ENCODE data around the gene MDFI. TPM values are rescaled to one million over a fixed set of nuclear protein-coding genes. Genes with fewer than 3 reads are reported as not detected.

The MDFI gene
- total and polyA plus RNA-seq, 2 experiments from 2014 or later, result 27.5 to 137 TPM

DNA sequence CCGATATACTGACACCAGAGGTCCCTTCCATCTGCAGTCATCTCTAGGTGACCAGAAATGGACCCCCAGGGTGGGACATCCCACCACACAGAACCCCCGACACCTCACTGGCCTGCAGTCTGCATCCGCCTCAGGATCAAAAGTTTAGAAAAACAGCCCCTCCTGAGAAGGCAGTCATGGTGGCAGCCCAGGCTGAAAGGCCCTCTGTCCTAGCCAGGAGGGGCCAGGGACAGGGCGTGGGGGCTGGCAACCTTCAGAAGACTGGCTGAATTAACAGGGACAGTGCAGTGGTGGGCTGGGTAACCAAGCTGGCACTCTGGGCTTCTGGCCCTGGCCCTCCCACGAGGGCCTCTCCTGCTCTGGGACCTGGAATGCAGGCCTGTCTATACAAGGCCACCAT lies 34.3 kb upstream of the MDFI start:
- no peak overlapping the region for H3K27ac ChIP-seq
- H3K4me3 ChIP-seq, result no peak overlapping the region
- no peaks in the 10 kb centered on the region for H3K27me3 ChIP-seq
- DNase-seq (ENCODE audit: low read depth in 1 of 2, low spot score in 1 of 2), result no peak
- no peaks in the 10 kb centered on the region for H3K4me1 ChIP-seq (ENCODE audit: low read depth)
- TF ChIP-seq, protein P1, sequence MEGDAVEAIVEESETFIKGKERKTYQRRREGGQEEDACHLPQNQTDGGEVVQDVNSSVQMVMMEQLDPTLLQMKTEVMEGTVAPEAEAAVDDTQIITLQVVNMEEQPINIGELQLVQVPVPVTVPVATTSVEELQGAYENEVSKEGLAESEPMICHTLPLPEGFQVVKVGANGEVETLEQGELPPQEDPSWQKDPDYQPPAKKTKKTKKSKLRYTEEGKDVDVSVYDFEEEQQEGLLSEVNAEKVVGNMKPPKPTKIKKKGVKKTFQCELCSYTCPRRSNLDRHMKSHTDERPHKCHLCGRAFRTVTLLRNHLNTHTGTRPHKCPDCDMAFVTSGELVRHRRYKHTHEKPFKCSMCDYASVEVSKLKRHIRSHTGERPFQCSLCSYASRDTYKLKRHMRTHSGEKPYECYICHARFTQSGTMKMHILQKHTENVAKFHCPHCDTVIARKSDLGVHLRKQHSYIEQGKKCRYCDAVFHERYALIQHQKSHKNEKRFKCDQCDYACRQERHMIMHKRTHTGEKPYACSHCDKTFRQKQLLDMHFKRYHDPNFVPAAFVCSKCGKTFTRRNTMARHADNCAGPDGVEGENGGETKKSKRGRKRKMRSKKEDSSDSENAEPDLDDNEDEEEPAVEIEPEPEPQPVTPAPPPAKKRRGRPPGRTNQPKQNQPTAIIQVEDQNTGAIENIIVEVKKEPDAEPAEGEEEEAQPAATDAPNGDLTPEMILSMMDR (IDR thresholded peaks at IDR 0.05; ENCODE audit: low read depth, low read length), result no peak
- no peaks in the 10 kb centered on the region for H3K36me3 ChIP-seq
- H3K9me3 ChIP-seq (ENCODE audit: low read depth), result no peaks in the 10 kb centered on the region

DNA sequence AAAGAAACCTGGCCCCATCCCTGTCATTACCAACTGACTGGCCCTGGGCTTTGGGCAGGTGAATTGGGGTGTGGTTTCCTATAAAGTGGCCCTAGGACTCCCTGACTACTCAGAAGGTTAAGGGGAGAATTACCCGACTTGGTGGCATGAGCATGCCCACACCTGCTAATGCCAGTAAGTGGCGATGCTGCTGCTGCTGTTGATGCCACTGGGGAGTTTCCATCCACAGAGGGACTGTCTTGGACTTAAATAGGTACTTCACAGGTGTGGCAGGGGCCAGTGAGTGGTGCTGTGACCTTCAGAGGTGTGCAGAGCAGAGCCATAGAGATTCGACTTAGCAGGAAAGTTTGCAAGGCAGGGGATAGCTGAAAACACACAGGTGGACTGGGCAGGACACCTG lies 32.6 kb upstream of the MDFI start:
- no peaks in the 10 kb centered on the region for H3K27me3 ChIP-seq

DNA sequence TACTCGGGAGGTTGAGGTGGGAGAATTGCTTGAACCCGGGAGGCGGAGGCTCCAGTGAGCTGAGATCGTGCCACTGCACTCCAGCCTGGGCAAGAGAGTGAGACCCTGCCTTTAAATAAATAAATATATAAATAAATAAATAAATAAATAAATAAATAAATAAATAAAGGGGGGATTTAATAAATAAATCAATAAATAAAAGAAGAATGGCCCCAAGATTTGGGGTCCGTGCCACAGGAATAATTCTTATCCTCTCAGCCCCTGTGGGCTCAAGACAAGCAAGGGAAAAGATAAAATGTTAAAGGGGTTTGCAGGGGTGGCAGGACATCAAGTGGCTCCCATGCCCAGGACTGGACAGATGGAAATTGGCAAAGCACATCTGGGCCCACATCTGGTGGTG lies 31.2 kb upstream of the MDFI start:
- no peaks in the 10 kb centered on the region for H3K9me3 ChIP-seq (ENCODE audit: low read depth)
- TF ChIP-seq, protein P1 (IDR thresholded peaks at IDR 0.05; ENCODE audit: low read depth, low read length), result no peak
- H3K27ac ChIP-seq, result no peak overlapping the region
- no peak for DNase-seq (ENCODE audit: low read depth in 1 of 2, low spot score in 1 of 2)
- H3K4me1 ChIP-seq (ENCODE audit: low read depth), result no peaks in the 10 kb centered on the region
- no peaks in the 10 kb centered on the region for H3K27me3 ChIP-seq
- no peaks in the 10 kb centered on the region for H3K36me3 ChIP-seq
- H3K4me3 ChIP-seq, result no peak overlapping the region

More for the DNA sequence above, 32.6 kb upstream of the MDFI start:
- Histone ChIP-seq H3K36me3 (no peaks in the 10 kb centered on the region), H3K27ac (no peak overlapping the region), H3K4me3 (no peak overlapping the region), H3K4me1 (ENCODE audit: low read depth) (no peaks in the 10 kb centered on the region), H3K9me3 (ENCODE audit: low read depth) (no peaks in the 10 kb centered on the region)
- TF ChIP-seq, protein P1 (IDR thresholded peaks at IDR 0.05; ENCODE audit: low read depth, low read length), result no peak
- no peak for DNase-seq (ENCODE audit: low read depth in 1 of 2, low spot score in 1 of 2)

DNA sequence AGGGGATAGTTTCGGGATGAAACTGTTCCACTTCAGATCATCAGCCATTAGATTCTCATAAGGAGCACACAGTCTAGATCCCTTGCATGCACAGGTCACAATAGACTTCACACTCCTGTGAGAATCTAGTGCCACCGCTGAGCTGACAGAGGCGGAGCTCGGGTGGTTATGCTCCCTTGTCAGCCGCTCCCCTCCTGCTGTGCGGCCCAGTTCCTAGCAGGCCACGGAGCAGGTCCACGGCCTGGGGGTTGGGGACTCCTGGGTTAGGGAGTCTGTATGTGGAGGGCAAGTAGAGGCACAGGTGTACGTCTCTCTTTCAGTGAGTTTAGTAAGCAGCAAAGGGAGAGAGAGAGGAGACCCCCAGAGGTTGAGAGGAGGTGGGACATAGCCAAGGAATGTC lies 30.5 kb upstream of the MDFI start:
- Histone ChIP-seq H3K36me3 (no peaks in the 10 kb centered on the region), H3K27ac (no peak overlapping the region), H3K9me3 (ENCODE audit: low read depth) (no peaks in the 10 kb centered on the region), H3K4me3 (no peak overlapping the region), H3K4me1 (ENCODE audit: low read depth) (no peaks in the 10 kb centered on the region), H3K27me3 (no peaks in the 10 kb centered on the region)
- TF ChIP-seq, protein P1 (IDR thresholded peaks at IDR 0.05; ENCODE audit: low read depth, low read length), result no peak
- DNase-seq (ENCODE audit: low read depth in 1 of 2, low spot score in 1 of 2), result no peak

DNA sequence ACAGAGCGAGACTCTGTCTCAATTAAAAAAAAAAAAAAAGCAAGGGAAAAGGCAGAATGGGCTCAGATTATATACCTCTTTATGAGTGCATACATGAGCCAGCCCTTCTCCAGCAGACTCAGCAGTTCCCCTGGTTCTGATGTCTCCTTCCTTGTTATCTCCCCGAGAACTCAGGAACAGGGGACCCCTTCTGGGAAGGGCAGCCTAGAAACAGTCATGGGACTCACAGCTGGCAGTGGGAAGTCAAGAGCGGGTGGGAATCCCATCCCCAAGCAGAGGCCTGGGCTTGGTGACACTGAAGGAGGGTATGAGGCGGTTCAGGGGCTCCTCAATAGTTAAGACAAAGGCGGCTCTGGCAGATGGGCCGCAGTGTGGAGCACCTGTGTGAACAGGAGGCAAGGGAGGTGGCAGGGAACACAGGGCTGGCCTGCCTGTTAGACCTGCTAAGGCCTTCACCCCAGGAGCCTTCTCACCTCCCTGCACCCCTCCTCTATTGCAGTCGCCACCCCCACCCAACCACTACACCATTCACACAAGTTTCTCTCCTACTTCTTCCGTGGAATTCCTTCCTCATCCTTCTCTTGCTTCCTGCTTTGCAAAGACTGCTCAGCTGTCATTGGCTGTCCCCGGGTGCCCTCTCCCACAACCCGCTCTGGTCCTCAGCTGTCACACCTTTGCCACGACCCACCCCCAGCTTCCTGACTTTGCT lies 29.7 kb upstream of the MDFI start:
- Histone ChIP-seq H3K4me3 (no peak overlapping the region), H3K36me3 (no peaks in the 10 kb centered on the region), H3K9me3 (ENCODE audit: low read depth) (no peaks in the 10 kb centered on the region), H3K27ac (no peak overlapping the region), H3K27me3 (no peaks in the 10 kb centered on the region), H3K4me1 (ENCODE audit: low read depth) (no peaks in the 10 kb centered on the region)
- TF ChIP-seq, protein P1 (IDR thresholded peaks at IDR 0.05; ENCODE audit: low read depth, low read length), result no peak
- DNase-seq (ENCODE audit: low read depth in 1 of 2, low spot score in 1 of 2), result no peak

Data from cardiac muscle cell (in vitro differentiated cells and primary cell).